Kidney epithelial cell (primary cell): ENCODE results near the gene PLEKHG5. TPM values are rescaled to one million over a fixed set of nuclear protein-coding genes. Genes with fewer than 3 reads are reported as not detected.

ENCODE experiments used
- DNase-seq: peaks from one replicate; pipeline ENCODE4 v3.0.0-alpha.2; 2010; ENCODE audit warnings: low read depth
- H3K27me3 ChIP-seq: 2 replicates; pipeline ENCODE4 v1.6.0; 2011; ENCODE audit warnings: low read length; ENCODE audit not compliant: control insufficient read depth, insufficient read depth
- H3K36me3 ChIP-seq: 2 replicates; pipeline ENCODE4 v1.5.1; 2011; ENCODE audit warnings: low read length; ENCODE audit not compliant: control insufficient read depth, insufficient read depth
- H3K4me3 ChIP-seq: 2 replicates; pipeline ENCODE4 v1.5.1; 2011; ENCODE audit warnings: low read depth, mild to moderate bottlenecking, control low read depth, low read length
- CTCF ChIP-seq: IDR thresholded peaks from 2 replicates; pipeline ENCODE4 v1.5.1; 2011; ENCODE audit warnings: mild to moderate bottlenecking, moderate library complexity, low read length, control low read depth, inconsistent platforms; ENCODE audit not compliant: insufficient read depth, poor library complexity, severe bottlenecking
- total RNA-seq: library from RNA; depleted of rRNA; stranded (reverse); fragments of >200 nt; gene quantifications from 2 replicates; pipeline ENCODE4 v1.2.3, GENCODE V29; 2015

PLEKHG5 gene
- total RNA-seq, 1 donor from 2014 or later = 26.4 TPM

DNA sequence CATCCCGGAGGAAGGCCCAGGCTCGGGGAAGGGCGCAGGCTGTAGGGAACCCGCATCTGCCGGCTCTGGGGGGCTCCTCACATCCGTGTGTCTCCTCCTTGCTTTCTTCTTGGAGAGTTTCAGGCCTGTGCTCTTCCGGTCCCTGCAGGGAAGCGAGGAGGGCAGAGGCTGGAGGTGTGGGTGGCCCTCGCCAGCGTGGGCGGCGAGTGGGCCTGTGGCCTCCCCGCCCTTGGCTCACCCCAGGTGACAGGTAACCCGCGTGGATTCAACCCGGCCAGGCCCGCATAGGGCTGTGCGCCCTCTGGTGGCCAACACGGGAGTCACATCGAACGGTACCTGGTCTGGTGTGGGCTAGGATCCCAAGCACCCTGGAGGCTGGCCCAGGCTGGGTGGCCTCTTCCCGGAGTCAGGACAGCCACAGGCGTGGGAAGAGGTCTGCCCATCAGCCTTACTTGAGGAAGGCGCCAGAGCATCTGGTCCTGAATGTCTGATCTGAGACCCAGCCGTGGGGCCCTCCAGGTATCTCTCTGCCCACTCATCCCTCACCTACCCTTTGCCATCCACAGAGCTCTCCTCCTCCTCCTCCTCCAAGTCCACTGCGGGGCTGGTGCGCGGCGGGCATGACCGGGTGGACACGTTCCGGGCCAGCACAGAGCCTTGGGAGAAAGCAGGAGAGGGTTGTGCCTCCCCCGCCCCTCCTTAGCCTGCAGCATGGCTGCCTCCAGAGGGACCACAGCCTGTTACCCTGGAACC is 15.9 kb downstream of the PLEKHG5 start:
- no peak for DNase-seq
- Histone ChIP-seq H3K4me3 (no peak overlapping the region), H3K27me3 (no peaks in the 10 kb centered on the region), H3K36me3 (peaks cover 1% of the 10 kb centered on the region)
- TF ChIP-seq CTCF = peak; percentile 96

DNA sequence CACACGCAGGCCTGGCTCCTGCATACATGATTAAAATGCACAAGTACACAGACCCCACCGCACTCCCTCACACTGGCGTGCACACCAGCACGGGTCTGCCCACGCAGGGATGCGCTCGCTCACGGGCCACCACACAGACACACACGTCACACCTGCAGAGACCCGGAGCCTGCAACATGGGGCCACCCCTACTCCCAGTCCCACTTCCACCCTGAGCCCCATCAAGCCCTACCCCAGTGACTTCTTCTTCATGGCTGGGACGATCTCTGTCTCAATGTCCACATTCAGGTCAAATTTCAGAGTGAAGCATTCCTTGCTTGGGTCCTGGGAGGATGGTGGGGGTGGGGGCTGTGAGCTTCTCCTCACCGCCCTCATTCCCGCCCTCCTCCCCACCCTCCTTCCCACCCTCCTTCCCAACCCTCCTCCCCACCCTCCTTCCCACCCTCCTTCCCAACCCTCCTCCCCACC is 16.6 kb downstream of the PLEKHG5 start:
- Histone ChIP-seq H3K36me3 (peaks cover 4% of the 10 kb centered on the region), H3K27me3 (no peaks in the 10 kb centered on the region), H3K4me3 (no peak overlapping the region)
- TF ChIP-seq CTCF = no peak
- no peak for DNase-seq

DNA sequence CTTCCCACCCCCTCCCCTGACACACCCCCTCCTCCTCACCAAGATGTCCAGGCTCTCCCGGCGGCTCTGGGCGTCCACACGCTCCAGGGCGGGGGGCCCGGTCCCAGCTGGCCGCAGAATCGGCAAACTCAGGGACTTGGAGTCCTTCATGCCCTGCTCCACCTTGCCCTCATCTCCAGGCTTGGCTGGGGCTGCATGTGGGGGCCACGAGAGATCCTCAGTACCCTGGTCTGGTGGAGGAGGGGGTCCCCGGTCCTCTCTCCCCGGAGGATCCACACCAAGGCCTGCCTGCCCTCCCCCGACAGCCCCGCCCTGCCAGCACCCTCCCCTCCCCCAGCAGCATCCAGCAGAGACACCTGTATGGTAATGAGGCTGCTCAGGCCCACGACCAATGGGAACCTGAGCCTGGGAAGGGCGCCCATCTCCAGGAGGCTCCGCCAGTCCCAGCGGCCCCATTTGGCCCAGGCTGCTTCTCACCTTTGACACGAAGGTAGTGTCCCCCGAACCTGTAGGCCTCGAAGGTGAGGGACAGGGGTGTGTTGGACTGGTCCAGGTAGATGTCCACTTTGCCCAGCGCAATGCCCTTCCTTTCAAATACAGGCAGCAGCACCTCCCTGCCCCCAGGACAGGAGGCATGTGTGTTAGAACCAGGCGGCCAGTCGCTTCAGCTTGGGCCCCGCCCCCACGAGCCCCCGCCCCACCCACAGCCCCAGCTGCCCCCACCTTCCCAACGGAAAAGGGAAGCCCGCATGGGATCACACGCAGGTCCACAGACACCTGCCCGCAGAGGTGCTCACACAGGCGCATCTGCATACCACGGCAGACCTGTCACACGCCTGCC is 17.3 kb downstream of the PLEKHG5 start:
- no peaks in the 10 kb centered on the region for H3K27me3 ChIP-seq
- DNase-seq = no peak
- H3K4me3 ChIP-seq = no peak overlapping the region
- TF ChIP-seq CTCF = no peak
- H3K36me3 ChIP-seq = peaks cover 4% of the 10 kb centered on the region

GRCh38 chr1:6473156-6473555 is 18.3 kb downstream of the PLEKHG5 start:
- TF ChIP-seq CTCF = no peak
- Histone ChIP-seq H3K27me3 (no peaks in the 10 kb centered on the region), H3K36me3 (peaks cover 8% of the 10 kb centered on the region), H3K4me3 (no peak overlapping the region)
- no peak for DNase-seq

GRCh38 chr1:6472391-6472790 is 19.1 kb downstream of the PLEKHG5 start:
- TF ChIP-seq CTCF = peak; percentile 52
- H3K36me3 ChIP-seq = peaks cover 8% of the 10 kb centered on the region
- no peak overlapping the region for H3K4me3 ChIP-seq
- no peak for DNase-seq
- H3K27me3 ChIP-seq = no peaks in the 10 kb centered on the region
